Mononuclear cell (primary cell): Measurements from ENCODE around the gene PRKCE. TPM values are rescaled to one million over a fixed set of nuclear protein-coding genes. Genes with fewer than 3 reads are reported as not detected.

ENCODE experiments used
- H3K27me3 ChIP-seq: 2 replicates; pipeline ENCODE4 v1.6.0; 2011; ENCODE audit warnings: low read length, control low read depth; ENCODE audit not compliant: insufficient read depth
- H3K4me1 ChIP-seq: 2 replicates; pipeline ENCODE4 v1.5.1; 2011; ENCODE audit warnings: mild to moderate bottlenecking, low read length, control low read depth; ENCODE audit not compliant: insufficient read depth
- H3K4me3 ChIP-seq: 2 replicates; pipeline ENCODE4 v1.5.1; 2011; ENCODE audit warnings: mild to moderate bottlenecking, low read length, moderate library complexity
- H3K9me3 ChIP-seq: 2 replicates; pipeline ENCODE4 v1.5.1; 2011; ENCODE audit warnings: low read depth, mild to moderate bottlenecking, control low read depth, low read length
- total RNA-seq: library from RNA; depleted of rRNA; stranded (reverse); fragments of >200 nt; gene quantifications from one replicate; pipeline ENCODE4 v1.2.3, GENCODE V29; 2012

The PRKCE gene
- total RNA-seq, 1 donor: 13.6 TPM

- H3K4me3 ChIP-seq: no peak overlapping the region
- H3K9me3 ChIP-seq: no peaks in the 10 kb centered on the region
- peaks cover 30% of the 10 kb centered on the region for H3K4me1 ChIP-seq
- peaks cover 3% of the 10 kb centered on the region for H3K27me3 ChIP-seq
Observed at GRCh38 chr2:45647986-45648520, 3.4 kb upstream of the PRKCE start.

- Histone ChIP-seq H3K9me3 (no peaks in the 10 kb centered on the region), H3K4me3 (no peak overlapping the region), H3K27me3 (no peaks in the 10 kb centered on the region), H3K4me1 (peaks cover 30% of the 10 kb centered on the region)
Observed at GRCh38 chr2:45648636-45649035, 2.8 kb upstream of the PRKCE start.

GRCh38 chr2:45649462-45649857 is 2.0 kb upstream of the PRKCE start:
- peak overlapping the region; percentile 90 for H3K4me3 ChIP-seq
- peaks cover 31% of the 10 kb centered on the region for H3K4me1 ChIP-seq
- no peaks in the 10 kb centered on the region for H3K27me3 ChIP-seq
- no peaks in the 10 kb centered on the region for H3K9me3 ChIP-seq

GRCh38 chr2:45649858-45650811 is 1.3 kb upstream of the PRKCE start:
- H3K27me3 ChIP-seq: no peaks in the 10 kb centered on the region
- H3K4me3 ChIP-seq: peak overlapping the region; percentile 90
- H3K4me1 ChIP-seq: peaks cover 31% of the 10 kb centered on the region
- H3K9me3 ChIP-seq: no peaks in the 10 kb centered on the region

GRCh38 chr2:45650851-45651414 is 542 bp upstream of the PRKCE start:
- Histone ChIP-seq H3K4me3 (peak overlapping the region; percentile 90), H3K4me1 (peaks cover 31% of the 10 kb centered on the region), H3K27me3 (no peaks in the 10 kb centered on the region), H3K9me3 (no peaks in the 10 kb centered on the region)

GRCh38 chr2:45652090-45653031 is 886 bp downstream of the PRKCE start:
- Histone ChIP-seq H3K9me3 (no peaks in the 10 kb centered on the region), H3K4me1 (peaks cover 31% of the 10 kb centered on the region), H3K27me3 (no peaks in the 10 kb centered on the region), H3K4me3 (peak overlapping the region; percentile 90)

GRCh38 chr2:45653122-45653913 is 1.8 kb downstream of the PRKCE start:
- H3K9me3 ChIP-seq: no peaks in the 10 kb centered on the region
- no peaks in the 10 kb centered on the region for H3K27me3 ChIP-seq
- peaks cover 31% of the 10 kb centered on the region for H3K4me1 ChIP-seq
- peak overlapping the region; percentile 90 for H3K4me3 ChIP-seq

- no peaks in the 10 kb centered on the region for H3K9me3 ChIP-seq
- no peaks in the 10 kb centered on the region for H3K27me3 ChIP-seq
- no peak overlapping the region for H3K4me3 ChIP-seq
- peaks cover 29% of the 10 kb centered on the region for H3K4me1 ChIP-seq
Observed at GRCh38 chr2:45654250-45654649, 2.8 kb downstream of the PRKCE start.

- Histone ChIP-seq H3K4me1 (no peaks in the 10 kb centered on the region), H3K27me3 (no peaks in the 10 kb centered on the region), H3K4me3 (no peak overlapping the region), H3K9me3 (no peaks in the 10 kb centered on the region)
Observed at GRCh38 chr2:45661828-45662227, 10.4 kb downstream of the PRKCE start.

- Histone ChIP-seq H3K27me3 (no peaks in the 10 kb centered on the region), H3K4me1 (no peaks in the 10 kb centered on the region), H3K9me3 (no peaks in the 10 kb centered on the region), H3K4me3 (no peak overlapping the region)
Observed at GRCh38 chr2:45664635-45665261, 13.3 kb downstream of the PRKCE start.

GRCh38 chr2:45668509-45668908 is 17.0 kb downstream of the PRKCE start:
- Histone ChIP-seq H3K9me3 (no peaks in the 10 kb centered on the region), H3K4me1 (no peaks in the 10 kb centered on the region), H3K27me3 (no peaks in the 10 kb centered on the region), H3K4me3 (no peak overlapping the region)

GRCh38 chr2:45669032-45669486 is 17.6 kb downstream of the PRKCE start:
- no peak overlapping the region for H3K4me3 ChIP-seq
- H3K9me3 ChIP-seq: no peaks in the 10 kb centered on the region
- no peaks in the 10 kb centered on the region for H3K4me1 ChIP-seq
- no peaks in the 10 kb centered on the region for H3K27me3 ChIP-seq

GRCh38 chr2:45670646-45671045 is 19.2 kb downstream of the PRKCE start:
- Histone ChIP-seq H3K4me3 (no peak overlapping the region), H3K27me3 (no peaks in the 10 kb centered on the region), H3K4me1 (no peaks in the 10 kb centered on the region), H3K9me3 (no peaks in the 10 kb centered on the region)

- Histone ChIP-seq H3K4me1 (no peaks in the 10 kb centered on the region), H3K9me3 (no peaks in the 10 kb centered on the region), H3K4me3 (no peak overlapping the region), H3K27me3 (no peaks in the 10 kb centered on the region)
Observed at GRCh38 chr2:45672138-45672537, 20.7 kb downstream of the PRKCE start.
